ENCODE measurements around the gene BEGAIN. TPM values are rescaled to one million over a fixed set of nuclear protein-coding genes. Genes with fewer than 3 reads are reported as not detected.

BEGAIN gene
- total and polyA plus RNA-seq, 2 of the 8 experiments (the other 6 are each of a cell fraction or from before 2014, with no cell fraction given) = 2.9 to 3.0 TPM

DNA sequence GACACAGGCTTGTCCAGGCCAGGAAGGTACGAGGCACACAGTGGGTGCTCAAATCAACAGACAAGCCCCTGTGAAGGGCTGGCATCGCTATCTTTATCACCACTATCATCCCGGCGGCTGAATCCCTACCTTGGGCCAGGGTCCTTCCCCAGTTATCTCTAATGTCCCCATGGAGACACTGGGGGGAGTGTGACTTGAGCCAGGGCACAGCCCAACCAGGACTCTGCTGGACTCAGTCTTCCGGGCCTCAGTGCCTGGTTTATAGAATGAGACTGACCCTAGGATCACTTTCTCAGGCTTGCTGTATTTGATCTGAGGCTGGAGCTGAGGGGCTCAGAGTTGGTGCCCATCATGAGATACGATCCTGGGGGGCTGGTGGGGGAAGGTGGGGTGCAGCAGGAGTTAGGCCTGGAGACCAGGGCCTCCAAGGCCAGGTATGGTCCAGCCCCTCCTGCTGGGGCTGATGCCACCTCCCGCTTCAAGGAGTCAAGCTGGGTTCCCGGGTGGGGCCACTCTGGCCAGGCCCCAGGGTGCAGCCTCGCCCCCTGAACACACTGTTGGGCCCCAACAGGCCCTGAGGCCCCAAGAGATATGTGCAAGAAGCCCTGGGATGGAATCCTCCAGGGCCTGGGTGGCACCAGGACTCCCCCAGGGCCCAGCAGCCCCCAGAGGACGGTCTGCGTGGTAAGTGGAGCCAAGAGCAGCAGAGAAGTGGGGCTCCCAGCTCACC is 11.8 kb downstream of the BEGAIN start:
- H3K9me3 ChIP-seq (ENCODE audit: insufficient read depth in 2 of 2, low read depth in 1 of 2, low read length in 1 of 2) = no peaks in the 10 kb centered on the region
- no peak overlapping the region for H3K27ac ChIP-seq (ENCODE audit: low read depth, low read length)
- H3K36me3 ChIP-seq (ENCODE audit: control insufficient read depth in 2 of 4, insufficient read depth in 4 of 4, low read length in 3 of 4) = no peaks in the 10 kb centered on the region
- FAIRE-seq (no peak), DNase-seq (ENCODE audit: low read depth in 1 of 2, low spot score in 2 of 2) (no peak)
- no peak overlapping the region for H3K9ac ChIP-seq (replicated peaks in 1 of 4; ENCODE audit: extremely low read depth in 1 of 4, low read depth in 3 of 4, low read length in 3 of 4)
- H3K27me3 ChIP-seq (replicated peaks in 1 of 4; ENCODE audit: control insufficient read depth in 3 of 4, extremely low read depth in 1 of 4, insufficient read depth in 3 of 4, low read length in 3 of 4) = peaks cover 0 to 2% (median under 1%) of the 10 kb centered on the region in 4 experiments; a peak in 4 of 7 replicates
- POLR2A ChIA-PET (ENCODE audit: partially characterized antibody) = interaction anchor here (0.8 to 1.4 kb wide), 2 partner anchors 8 to 9 kb away, joined by 3 to 4 read pairs; no protein-coding TSS in a partner anchor
- H3K4me3 ChIP-seq (ENCODE audit: extremely low read depth in 1 of 4, insufficient read depth in 2 of 4, low read depth in 3 of 4, low read length in 4 of 4) = no peak overlapping the region
- no peak overlapping the region for H3K56ac ChIP-seq (replicated peaks; ENCODE audit: insufficient read length, low read depth, low read length)
- H2AFZ ChIP-seq (ENCODE audit: low read length) = no peak overlapping the region
- 84% methylated on average over 11 of the region's 11 CpGs; no CpG with 5 or more reads in 1 of the 2 experiments for WGBS, 2 experiments (ENCODE audit: extremely low coverage in 1 of 2, insufficient coverage in 1 of 2, insufficient read length in 1 of 2, insufficient replicate concordance in 2 of 2, low coverage in 1 of 2, low lambda C conversion rate in 2 of 2, missing lambda C conversion rate in 1 of 2)
- no peaks in the 10 kb centered on the region for H3K23me2 ChIP-seq (ENCODE audit: low read depth, low read length)
- no peak overlapping the region for H3K23ac ChIP-seq (ENCODE audit: insufficient read length)
- H3K4me1 ChIP-seq (replicated peaks in 1 of 4; ENCODE audit: control insufficient read depth in 3 of 4, insufficient read depth in 4 of 4, low read length in 3 of 4) = peaks cover 0 to 12% (median 8%) of the 10 kb centered on the region in 4 experiments; a peak in 6 of 7 replicates
- TF ChIP-seq NRF1 (IDR thresholded peaks at IDR 0.05; ENCODE audit: low read depth, low read length) (no peak), USF2 (IDR thresholded peaks at IDR 0.05; ENCODE audit: low read length) (no peak)
- no peak overlapping the region for H2BK120ac ChIP-seq (replicated peaks; ENCODE audit: low read depth, low read length)
- no peak overlapping the region for H4K8ac ChIP-seq (ENCODE audit: extremely low read depth, insufficient read depth, low read length)
- no peak overlapping the region for H3K14ac ChIP-seq (ENCODE audit: insufficient read length)
- CTCF ChIA-PET (ENCODE audit: partially characterized antibody) = interaction anchor here (0.6 to 1.6 kb wide), 5 partner anchors 35 to 158 kb away, joined by 3 to 4 read pairs (median 3); no protein-coding TSS in a partner anchor
- H2AK5ac ChIP-seq (ENCODE audit: low read depth, low read length) = no peak overlapping the region
- H4K20me1 ChIP-seq (replicated peaks in 1 of 2; ENCODE audit: control insufficient read depth in 1 of 2, insufficient read depth in 2 of 2, low read length in 2 of 2) = no peaks in the 10 kb centered on the region
- H3K79me1 ChIP-seq (ENCODE audit: low read depth, low read length) = no peaks in the 10 kb centered on the region
- no peak overlapping the region for H3K4ac ChIP-seq (replicated peaks; ENCODE audit: insufficient read length, low read depth, low read length)
- no peak overlapping the region for H3K18ac ChIP-seq (ENCODE audit: extremely low read depth, low read length)
- no peak overlapping the region for H2BK5ac ChIP-seq (ENCODE audit: low read depth, low read length)
- H4K5ac ChIP-seq (ENCODE audit: insufficient read length, low read depth, low read length) = no peak overlapping the region
- H2BK12ac ChIP-seq (ENCODE audit: low read depth, low read length) = no peak overlapping the region
- no peaks in the 10 kb centered on the region for H3K79me2 ChIP-seq (ENCODE audit: control insufficient read depth in 1 of 2, insufficient read depth in 2 of 2, low read length in 2 of 2)
- H2BK20ac ChIP-seq (ENCODE audit: low read length) = no peak overlapping the region
- no peak overlapping the region for H3K4me2 ChIP-seq (ENCODE audit: insufficient read depth in 1 of 2, low read depth in 2 of 2, low read length in 2 of 2)
- H4K91ac ChIP-seq (replicated peaks; ENCODE audit: insufficient read length, low read length) = no peak overlapping the region
- H2BK15ac ChIP-seq (ENCODE audit: low read length) = no peak overlapping the region

All from H1 (cell line).